GM12865 (cell line): ENCODE data around the gene EIF3D.
A peak's percentile ranks its signal among the peaks of the same experiment; 100 is the strongest.
"Not testable (repeated sequence)": the region's sequence is repeated elsewhere in the genome, so short reads cannot be mapped to it uniquely, and the experiment has no call there.

Experiments
- DNase-seq: peaks from one replicate; pipeline ENCODE4 v3.0.0; 2010; ENCODE audit warnings: low read depth
- H3K4me3 ChIP-seq: 2 replicates; pipeline ENCODE4 v1.5.1; 2011; ENCODE audit warnings: mild to moderate bottlenecking, low read depth, low read length, control low read depth
- CTCF ChIP-seq: IDR thresholded peaks from 2 replicates; pipeline ENCODE4 v1.5.1; 2011; ENCODE audit warnings: low read length, control low read depth, low read depth, inconsistent platforms; ENCODE audit not compliant: insufficient read depth; ENCODE audit errors: missing control alignments

EIF3D gene

GRCh38 chr22:36541831-36542411 lies 13.0 kb upstream of the EIF3D start:
- DNase-seq = no peak
- TF ChIP-seq CTCF = no peak
- no peak overlapping the region for H3K4me3 ChIP-seq

- DNase-seq = no peak
- no peak for TF ChIP-seq CTCF
Measured at GRCh38 chr22:36540867-36541642, 12.1 kb upstream of the EIF3D start.

GRCh38 chr22:36538529-36538928 lies 9.6 kb upstream of the EIF3D start:
- no peak overlapping the region for H3K4me3 ChIP-seq
- no peak for TF ChIP-seq CTCF
- no peak for DNase-seq

More at GRCh38 chr22:36540867-36541642, 12.1 kb upstream of the EIF3D start:
- no peak overlapping the region for H3K4me3 ChIP-seq

GRCh38 chr22:36536717-36537116 lies 7.8 kb upstream of the EIF3D start:
- H3K4me3 ChIP-seq = no peak overlapping the region
- TF ChIP-seq CTCF = no peak
- DNase-seq = no peak

- not testable (repeated sequence) for DNase-seq, H3K4me3 ChIP-seq
Measured at GRCh38 chr22:36533320-36533719, 4.4 kb upstream of the EIF3D start.

GRCh38 chr22:36532466-36532865 lies 3.5 kb upstream of the EIF3D start:
- TF ChIP-seq CTCF = no peak
- H3K4me3 ChIP-seq = no peak overlapping the region
- DNase-seq = no peak

- peak; percentile 45 for DNase-seq
- TF ChIP-seq CTCF = no peak
- H3K4me3 ChIP-seq = peak overlapping the region; percentile 87
Measured at GRCh38 chr22:36528341-36528740, 625 bp downstream of the EIF3D start.
